Measurements from ENCODE around the gene ZDHHC24.

Gene ZDHHC24

DNA sequence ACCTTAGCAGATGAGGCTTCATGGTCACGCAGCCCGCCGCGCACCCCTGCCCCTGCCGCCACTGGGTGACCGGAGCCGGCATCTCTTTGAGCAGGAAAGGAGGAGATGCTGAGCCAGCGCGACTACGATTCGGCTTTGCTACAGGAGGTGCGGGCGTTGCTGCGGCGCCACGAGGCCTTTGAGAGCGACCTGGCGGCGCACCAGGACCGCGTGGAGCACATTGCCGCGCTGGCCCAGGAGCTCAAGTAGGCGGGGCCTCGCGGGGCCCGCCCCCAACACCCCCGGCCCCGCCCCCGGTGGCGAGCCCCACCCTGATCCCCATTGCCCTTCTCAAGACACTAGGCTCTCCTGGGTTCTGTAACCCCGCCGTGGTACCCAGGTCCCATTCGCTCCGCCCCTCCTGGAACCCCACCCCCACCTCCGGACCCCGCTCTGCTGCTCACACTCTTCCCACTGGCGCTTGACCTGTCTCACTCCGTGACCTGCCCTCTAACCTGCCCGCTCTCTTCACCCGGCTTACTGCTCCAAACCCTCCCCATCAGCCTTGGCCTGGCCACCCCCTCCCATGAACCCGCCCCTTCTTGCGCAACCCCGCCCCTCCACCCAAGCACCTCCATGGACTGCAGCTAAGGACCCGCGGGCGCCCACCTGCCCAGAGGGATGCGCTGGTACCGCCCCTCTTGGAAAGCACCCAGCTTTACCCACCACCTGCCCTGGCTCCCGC lies 13.5 kb upstream of the ZDHHC24 start:
- DNase-seq (ENCODE audit: low read depth): no peak
- no peak for TF ChIP-seq POLR2A (IDR thresholded peaks at IDR 0.05; ENCODE audit: extremely low read depth, insufficient read length)
- H3K4me3 ChIP-seq (ENCODE audit: low read depth, low read length): no peak overlapping the region

DNA sequence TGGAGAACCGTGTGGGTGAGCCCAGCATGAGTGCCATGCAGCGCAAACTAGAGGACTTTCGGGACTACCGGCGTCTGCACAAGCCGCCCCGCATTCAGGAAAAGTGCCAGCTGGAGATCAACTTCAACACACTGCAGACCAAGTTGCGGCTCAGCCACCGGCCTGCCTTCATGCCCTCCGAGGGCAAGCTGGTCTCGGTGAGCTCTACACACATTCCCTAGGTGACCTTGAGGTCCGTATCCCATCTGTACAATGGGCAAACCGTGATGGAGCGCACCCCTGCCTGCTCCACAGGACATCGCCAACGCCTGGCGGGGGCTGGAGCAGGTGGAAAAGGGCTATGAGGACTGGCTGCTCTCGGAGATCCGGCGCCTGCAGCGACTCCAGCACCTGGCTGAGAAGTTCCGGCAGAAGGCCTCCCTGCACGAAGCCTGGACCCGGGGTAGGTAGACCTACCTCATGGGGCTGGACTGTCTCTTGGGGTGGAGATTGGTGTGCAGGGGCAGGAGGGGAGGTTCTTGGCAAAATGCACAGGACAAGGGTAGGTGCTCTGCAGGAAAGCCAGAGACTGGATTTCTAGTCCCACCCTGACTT lies 12.0 kb upstream of the ZDHHC24 start:
- H3K4me3 ChIP-seq (ENCODE audit: low read depth, low read length): no peak overlapping the region
- DNase-seq (ENCODE audit: low read depth): no peak
- TF ChIP-seq MYC (IDR thresholded peaks at IDR 0.05; ENCODE audit: low read depth, low read length) (no peak), POLR2A (IDR thresholded peaks at IDR 0.05; ENCODE audit: extremely low read depth, insufficient read length) (no peak)
- TF ChIP-seq, protein P1, sequence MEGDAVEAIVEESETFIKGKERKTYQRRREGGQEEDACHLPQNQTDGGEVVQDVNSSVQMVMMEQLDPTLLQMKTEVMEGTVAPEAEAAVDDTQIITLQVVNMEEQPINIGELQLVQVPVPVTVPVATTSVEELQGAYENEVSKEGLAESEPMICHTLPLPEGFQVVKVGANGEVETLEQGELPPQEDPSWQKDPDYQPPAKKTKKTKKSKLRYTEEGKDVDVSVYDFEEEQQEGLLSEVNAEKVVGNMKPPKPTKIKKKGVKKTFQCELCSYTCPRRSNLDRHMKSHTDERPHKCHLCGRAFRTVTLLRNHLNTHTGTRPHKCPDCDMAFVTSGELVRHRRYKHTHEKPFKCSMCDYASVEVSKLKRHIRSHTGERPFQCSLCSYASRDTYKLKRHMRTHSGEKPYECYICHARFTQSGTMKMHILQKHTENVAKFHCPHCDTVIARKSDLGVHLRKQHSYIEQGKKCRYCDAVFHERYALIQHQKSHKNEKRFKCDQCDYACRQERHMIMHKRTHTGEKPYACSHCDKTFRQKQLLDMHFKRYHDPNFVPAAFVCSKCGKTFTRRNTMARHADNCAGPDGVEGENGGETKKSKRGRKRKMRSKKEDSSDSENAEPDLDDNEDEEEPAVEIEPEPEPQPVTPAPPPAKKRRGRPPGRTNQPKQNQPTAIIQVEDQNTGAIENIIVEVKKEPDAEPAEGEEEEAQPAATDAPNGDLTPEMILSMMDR (IDR thresholded peaks at IDR 0.05; ENCODE audit: low read depth, low read length): no peak

DNA sequence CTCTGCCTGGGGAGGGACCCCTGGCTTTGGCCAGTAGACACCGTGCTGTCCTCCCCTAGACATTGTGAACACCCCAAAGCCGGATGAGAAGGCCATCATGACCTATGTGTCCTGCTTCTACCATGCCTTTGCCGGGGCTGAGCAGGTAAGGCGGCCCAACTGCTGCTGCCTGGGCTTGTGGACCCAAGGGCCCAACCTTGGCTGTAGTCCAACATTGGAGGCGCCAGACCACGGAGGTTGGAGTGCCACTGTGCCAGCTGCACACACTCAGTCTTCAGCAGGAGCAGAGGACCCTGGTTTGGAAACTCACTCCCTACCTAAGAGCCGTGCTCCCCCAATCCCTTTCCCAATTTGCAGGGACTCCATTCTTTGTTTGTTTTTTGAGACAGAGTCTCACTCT lies 10.2 kb upstream of the ZDHHC24 start:
- no peak overlapping the region for H3K4me3 ChIP-seq (ENCODE audit: low read depth, low read length)
- no peak for DNase-seq (ENCODE audit: low read depth)
- TF ChIP-seq, protein P2, sequence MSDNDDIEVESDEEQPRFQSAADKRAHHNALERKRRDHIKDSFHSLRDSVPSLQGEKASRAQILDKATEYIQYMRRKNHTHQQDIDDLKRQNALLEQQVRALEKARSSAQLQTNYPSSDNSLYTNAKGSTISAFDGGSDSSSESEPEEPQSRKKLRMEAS (IDR thresholded peaks at IDR 0.05; ENCODE audit: low read depth, low read length): no peak
- no peak for TF ChIP-seq POLR2A (IDR thresholded peaks at IDR 0.05; ENCODE audit: extremely low read depth, insufficient read length)
- TF ChIP-seq MYC (IDR thresholded peaks at IDR 0.05; ENCODE audit: low read depth, low read length): no peak
- TF ChIP-seq, protein P1 (IDR thresholded peaks at IDR 0.05; ENCODE audit: low read depth, low read length): no peak

DNA sequence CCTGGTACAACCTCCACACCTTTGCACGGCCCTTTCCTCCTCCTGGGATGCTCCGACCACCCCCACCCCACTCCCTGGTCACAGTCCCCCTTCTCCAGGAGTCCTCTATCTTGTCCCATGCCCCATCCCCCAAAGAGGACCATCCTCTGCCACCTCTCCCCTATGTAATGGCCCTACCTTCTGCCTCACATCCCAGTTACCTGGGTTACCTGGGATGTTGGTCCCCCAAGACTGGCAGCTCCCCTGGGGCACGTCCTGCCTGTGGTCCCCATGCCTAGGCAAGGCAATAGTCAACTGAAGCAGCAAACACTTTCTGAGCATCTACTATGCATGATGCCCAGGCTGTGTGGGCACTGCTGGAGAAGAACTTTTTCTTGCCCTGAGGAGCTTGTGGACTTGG lies 9.6 kb upstream of the ZDHHC24 start:
- TF ChIP-seq, protein P2 (IDR thresholded peaks at IDR 0.05; ENCODE audit: low read depth, low read length): no peak
- TF ChIP-seq POLR2A (IDR thresholded peaks at IDR 0.05; ENCODE audit: extremely low read depth, insufficient read length): no peak
- TF ChIP-seq, protein P1 (IDR thresholded peaks at IDR 0.05; ENCODE audit: low read depth, low read length): no peak
- TF ChIP-seq MYC (IDR thresholded peaks at IDR 0.05; ENCODE audit: low read depth, low read length): no peak
- no peak overlapping the region for H3K4me3 ChIP-seq (ENCODE audit: low read depth, low read length)

DNA sequence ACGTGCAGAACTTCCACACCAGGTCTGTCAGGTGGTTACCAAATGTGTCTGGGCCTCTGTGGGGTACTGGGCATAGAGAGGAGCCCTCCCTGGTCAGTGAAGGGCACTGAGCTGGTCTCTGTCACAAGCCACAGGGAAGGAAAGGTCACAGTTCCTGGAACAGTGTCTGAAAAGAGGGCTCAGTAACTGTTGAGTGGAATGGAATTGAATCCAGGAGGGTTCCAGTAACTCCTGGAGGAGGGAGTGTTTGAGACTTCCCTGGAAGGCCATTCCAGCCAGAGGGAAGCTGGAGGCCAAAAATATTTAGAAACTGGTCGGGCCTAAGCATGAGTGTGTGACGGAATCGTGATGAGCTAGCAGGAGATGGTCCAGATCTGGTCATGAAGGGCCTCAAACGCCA lies 8.8 kb upstream of the ZDHHC24 start:
- DNase-seq (ENCODE audit: low read depth): no peak
- no peak overlapping the region for H3K4me3 ChIP-seq (ENCODE audit: low read depth, low read length)
- TF ChIP-seq MYC (IDR thresholded peaks at IDR 0.05; ENCODE audit: low read depth, low read length) (no peak), POLR2A (IDR thresholded peaks at IDR 0.05; ENCODE audit: extremely low read depth, insufficient read length) (no peak)
- TF ChIP-seq, protein P1 (IDR thresholded peaks at IDR 0.05; ENCODE audit: low read depth, low read length): no peak
- TF ChIP-seq, protein P2 (IDR thresholded peaks at IDR 0.05; ENCODE audit: low read depth, low read length): no peak

More for the DNA sequence above, 9.6 kb upstream of the ZDHHC24 start:
- DNase-seq (ENCODE audit: low read depth): no peak

DNA sequence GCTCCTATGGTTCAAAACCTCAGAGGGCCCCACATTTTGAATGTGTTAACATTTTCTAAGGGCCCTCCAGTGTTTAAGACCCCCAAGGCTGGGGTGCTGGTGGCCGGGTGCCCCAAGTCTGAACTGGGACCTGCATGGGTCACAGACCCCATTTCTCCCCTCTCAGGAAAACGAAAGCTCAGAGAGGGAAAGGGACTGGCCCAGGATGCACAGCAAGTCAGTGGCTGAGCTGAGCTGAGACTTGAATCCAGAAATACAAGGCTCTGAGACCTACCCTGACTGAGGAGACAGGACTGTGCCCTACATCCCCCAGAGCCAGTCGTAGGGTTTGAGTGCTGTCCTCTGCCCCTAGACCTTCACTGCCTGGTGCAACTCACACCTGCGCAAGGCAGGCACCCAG lies 5.0 kb upstream of the ZDHHC24 start:
- no peak for DNase-seq (ENCODE audit: low read depth)
- no peak overlapping the region for H3K4me3 ChIP-seq (ENCODE audit: low read depth, low read length)
- TF ChIP-seq MYC (IDR thresholded peaks at IDR 0.05; ENCODE audit: low read depth, low read length) (no peak), POLR2A (IDR thresholded peaks at IDR 0.05; ENCODE audit: extremely low read depth, insufficient read length) (no peak)
- TF ChIP-seq, protein P2 (IDR thresholded peaks at IDR 0.05; ENCODE audit: low read depth, low read length): no peak
- TF ChIP-seq, protein P1 (IDR thresholded peaks at IDR 0.05; ENCODE audit: low read depth, low read length): no peak

All from NB4 (cell line).